HG03342 (cell line): Measurements from ENCODE around the gene BDKRB1.
"Not testable (repeated sequence)": the region's sequence is repeated elsewhere in the genome, so short reads cannot be mapped to it uniquely, and the experiment has no call there.

Source experiments
- ATAC-seq: cut with Tn5 transposase; IDR thresholded peaks from one replicate; pipeline ENCODE4 v1.9.1; 2021; ENCODE audit warnings: mild to moderate bottlenecking, moderate library complexity; ENCODE audit not compliant: unreplicated experiment

BDKRB1 gene

DNA sequence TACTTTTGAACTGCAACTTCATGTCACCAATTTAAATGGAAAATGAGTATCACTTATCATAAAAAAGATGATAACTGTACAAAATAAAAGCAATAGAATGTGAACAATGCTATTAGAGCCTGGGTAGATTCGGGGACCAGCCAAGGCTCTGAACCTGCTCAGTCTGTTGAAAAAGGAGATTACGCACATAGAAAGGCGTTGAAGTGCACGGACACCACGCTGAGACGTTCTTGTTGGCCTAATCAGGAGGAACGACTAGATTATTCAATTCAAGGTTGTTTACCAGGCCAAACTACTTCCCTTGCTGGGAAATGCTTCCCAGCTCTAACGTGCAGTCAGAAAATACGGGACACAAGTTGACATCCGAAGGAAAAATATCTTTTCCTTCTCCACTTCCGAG is 23.5 kb upstream of the BDKRB1 start:
- ATAC-seq = no peak

DNA sequence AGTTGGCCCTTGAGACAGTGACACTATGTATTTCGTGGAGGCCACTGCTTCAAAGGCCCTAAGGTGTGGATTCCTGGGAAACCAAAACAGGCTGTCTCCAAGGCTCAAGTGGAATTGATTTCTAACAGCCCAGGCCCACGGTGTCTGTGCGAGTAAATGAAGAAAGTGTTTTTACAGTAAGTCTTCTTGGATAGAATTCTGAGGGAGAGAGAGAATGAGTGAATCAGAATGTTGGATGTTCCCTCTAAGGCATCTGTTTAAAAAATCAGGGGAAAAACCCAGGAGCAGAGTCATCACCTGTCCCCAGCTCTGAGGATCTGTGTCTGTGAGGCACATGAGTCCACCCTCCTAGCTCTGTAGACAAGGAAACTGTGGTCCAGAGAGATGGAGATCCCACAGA is 22.3 kb upstream of the BDKRB1 start:
- ATAC-seq = no peak

DNA sequence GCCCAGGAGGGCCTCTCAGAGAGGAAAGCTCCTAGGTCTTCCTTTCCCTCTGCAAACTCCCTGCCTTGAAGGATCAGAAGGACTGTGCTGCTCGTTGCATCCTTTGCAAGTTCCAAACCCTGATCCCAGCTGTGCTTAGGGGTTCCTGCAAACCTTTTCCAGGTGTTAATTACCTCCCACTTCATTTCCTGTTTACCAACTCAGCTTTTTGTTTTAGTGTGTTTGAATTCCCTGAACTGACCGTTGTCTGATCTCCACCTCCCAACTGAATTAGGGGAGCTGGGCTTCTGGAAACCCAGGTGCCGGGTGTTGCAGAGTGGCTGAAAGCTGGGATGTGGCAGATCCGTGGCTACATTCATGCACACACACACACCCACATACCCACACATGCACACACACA is 20.6 kb upstream of the BDKRB1 start:
- no peak for ATAC-seq

DNA sequence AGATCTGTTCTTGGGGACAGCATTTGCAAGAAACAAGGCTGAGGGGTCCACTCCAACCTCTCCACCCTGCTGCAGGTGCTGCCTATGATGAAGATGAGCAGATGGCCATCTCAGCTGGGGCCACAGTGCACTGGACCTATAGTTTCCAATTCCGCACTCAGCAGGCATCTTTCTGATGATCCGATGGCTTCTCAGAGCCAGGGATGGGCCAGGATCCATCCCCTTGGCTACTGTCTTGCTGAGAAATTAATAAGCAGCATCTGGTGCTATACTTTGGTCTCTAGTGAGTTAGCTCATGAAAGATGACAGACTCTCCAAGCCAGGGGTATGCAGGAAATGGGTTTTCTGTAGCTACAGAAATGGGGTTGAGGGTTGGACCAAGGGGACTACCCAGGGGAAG is 18.4 kb upstream of the BDKRB1 start:
- ATAC-seq = no peak

DNA sequence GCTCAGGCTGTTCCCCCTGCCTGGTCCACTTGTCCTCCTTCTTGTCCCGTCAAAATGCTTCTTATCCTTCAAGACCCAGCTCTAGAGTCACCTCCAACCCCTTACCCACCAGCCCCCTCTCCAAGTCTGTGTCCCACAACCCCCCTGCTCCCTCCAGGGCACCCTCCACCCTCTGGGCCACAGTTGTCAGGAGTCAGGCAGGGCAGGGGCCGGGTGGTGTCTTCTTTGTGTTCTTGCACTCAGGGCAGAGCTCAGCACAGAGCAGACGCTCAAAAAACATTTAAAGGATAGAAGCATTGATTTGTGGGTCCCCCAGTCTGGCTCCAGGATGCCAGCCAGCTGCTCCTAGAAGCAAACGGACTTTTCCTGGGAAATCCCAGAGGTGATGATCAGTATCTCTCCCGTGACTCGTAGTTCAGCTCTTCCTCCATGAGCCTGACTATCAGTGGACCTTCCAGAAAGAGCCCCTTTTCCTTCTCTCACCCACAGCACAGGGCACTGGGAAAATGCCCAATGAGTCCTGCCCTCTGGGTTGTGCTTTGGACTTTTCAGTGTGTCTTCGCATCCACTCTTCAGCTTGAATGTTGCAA is 17.2 kb upstream of the BDKRB1 start:
- no peak for ATAC-seq

DNA sequence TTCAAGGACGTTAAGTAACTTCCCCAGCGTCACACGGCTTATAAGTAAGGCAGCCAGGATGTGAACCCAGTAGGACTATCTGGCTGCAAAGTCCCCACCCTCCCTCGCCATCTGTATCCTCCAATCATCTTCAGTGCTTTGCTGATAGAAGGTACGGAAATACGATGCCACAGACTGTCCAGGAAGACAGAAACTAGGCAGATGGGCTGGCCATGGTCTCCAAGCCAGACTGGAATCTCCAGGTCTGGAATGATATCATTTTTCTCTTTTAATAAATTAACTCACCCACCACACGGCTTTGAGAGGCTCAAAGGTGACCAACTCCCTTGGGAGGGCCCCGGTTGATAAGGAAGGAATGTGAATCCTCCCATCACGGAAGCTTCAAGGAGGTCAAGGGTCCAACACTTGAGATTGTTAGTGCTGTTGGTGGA is 16.3 kb upstream of the BDKRB1 start:
- ATAC-seq = no peak

DNA sequence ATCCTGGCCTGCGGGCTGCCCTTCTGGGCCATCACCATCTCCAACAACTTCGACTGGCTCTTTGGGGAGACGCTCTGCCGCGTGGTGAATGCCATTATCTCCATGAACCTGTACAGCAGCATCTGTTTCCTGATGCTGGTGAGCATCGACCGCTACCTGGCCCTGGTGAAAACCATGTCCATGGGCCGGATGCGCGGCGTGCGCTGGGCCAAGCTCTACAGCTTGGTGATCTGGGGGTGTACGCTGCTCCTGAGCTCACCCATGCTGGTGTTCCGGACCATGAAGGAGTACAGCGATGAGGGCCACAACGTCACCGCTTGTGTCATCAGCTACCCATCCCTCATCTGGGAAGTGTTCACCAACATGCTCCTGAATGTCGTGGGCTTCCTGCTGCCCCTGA is 15.4 kb upstream of the BDKRB1 start:
- ATAC-seq = no peak

DNA sequence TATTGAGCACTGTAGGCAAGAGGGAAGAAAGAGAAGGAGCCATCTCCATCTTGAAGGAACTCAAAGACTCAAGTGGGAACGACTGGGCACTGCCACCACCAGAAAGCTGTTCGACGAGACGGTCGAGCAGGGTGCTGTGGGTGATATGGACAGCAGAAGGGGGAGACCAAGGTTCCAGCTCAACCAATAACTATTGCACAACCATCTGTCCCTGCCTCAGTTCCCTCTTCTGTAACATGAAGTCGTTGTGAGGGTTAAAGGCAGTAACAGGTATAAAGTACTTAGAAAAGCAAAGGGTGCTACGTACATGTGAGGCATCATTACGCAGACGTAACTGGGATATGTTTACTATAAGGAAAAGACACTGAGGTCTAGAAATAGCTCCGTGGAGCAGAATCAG is 13.9 kb upstream of the BDKRB1 start:
- no peak for ATAC-seq

DNA sequence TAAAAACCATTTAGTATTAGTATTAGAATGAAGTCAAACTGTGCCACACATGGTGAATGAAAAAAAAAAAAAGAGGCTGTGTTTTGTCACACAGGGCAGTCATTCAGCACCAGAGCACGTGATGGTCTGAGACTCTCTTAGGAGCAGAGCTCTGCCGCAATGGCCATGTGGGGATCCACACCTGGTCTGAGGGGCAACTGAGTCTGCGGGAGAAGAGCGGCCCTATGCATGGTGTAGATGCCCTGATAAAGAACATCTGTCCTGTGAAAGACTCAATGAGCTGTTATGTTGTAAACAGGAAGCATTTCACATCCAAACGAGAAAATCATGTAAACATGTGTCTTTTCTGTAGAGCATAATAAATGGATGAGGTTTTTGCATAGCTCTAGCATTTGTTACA is 12.2 kb upstream of the BDKRB1 start:
- no peak for ATAC-seq

DNA sequence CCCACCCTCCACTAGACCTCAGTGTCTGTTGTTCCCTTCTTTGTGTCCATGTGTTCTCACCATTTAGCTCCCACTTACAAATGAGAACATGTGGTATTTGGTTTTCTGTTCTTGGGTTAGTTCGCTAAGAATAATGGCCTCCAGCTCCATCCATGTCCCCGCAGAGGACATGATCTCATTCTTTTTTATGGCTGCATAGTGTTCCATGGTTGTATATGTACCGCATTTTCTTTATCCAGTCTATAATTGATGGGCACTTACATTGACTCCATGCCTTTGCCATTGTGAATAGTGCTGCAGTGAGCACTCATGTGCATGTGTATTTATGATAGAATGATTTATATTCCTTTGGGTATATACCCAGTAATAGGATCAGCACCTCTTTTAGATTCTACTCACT is 10.9 kb upstream of the BDKRB1 start:
- not testable (repeated sequence) for ATAC-seq

DNA sequence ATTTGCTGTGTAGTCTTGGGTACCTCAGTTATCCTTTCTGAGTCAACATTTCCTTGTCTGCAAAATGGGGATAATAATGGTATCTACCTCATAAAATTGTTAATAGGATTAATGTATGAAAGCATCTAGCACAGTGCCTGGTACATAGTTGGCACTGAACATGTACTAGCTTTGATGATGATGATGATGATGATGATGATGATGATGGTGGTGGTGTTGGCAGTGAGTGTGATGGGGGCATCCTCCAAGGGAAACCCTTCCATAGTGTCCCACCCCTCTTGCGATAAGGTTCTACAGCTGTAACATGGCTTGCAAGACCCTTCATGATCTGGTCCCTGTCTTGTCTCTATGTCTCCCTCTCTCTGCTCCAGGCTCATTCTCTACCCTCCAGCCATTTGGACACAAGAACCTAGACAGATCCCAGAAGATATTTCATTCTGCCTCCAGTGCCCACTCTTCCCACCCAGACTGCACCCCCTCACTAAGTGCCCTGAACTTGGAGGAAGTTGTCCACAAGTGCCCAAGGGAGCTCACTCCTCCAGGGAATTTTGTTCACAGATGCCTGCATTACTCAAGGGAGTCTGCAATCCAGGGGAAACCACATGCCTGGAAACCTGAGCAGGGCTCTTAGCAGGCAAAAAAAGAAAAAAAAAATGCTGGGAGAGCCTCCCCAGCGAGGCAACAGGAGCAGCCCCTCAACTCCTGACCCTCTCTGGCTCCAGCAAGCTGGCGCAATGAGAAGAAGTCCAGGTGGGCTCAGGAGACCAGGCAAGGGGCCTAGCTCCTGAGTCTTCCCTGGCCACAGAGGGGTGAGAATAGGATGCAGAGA is 10.1 kb upstream of the BDKRB1 start:
- no peak for ATAC-seq

DNA sequence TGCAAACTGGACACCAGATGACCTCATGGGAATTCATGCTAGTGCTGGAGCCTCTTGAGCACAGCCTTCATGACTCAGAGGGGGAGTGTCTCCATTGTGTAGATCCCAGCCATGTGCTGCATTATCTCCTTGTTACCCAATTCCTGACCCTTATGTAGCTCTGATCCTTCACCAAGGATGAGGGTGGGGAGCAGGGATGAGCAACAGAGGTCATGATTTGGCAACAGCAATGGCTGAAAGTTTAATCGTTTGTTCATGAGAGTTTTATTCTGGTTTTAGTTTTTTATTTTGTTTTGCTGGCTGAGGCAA is 9.5 kb upstream of the BDKRB1 start:
- ATAC-seq = no peak

DNA sequence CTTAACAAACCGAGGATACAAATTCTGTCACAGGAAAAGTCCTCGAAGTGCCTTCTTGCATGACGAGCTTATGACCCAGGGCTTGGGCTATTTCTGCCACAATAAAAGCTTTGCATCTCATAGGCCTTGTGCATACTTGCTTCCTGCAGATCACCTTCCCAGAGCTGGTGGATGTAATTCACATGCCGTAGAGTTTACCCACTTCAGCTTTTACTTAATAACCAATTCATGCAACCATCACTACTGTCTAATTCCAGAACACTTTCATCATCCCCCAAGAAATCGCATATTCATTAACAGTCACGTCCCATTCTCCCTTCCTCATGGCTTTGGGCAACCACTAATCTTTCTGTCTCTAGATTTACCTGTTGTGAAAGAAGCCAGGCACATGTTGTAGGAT is 9.0 kb upstream of the BDKRB1 start:
- no peak for ATAC-seq

DNA sequence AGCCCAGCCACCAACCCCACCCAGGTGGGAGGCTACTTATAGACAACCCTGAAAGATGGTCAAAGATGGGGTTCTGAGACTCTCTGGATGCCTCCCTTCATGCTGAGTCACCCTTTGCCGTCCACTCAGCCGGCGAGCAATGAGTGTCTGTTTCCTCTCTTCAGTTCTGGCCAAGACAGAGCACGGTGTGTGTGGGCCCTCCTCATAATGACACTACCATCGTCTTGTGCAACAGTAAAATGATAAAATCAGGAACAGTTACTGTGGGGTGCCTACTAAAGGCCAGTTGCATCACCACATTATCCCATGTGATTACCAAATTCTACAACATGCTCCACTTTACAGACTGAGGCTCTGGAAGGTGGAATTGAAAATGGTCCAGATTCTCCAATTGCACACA is 7.0 kb upstream of the BDKRB1 start:
- no peak for ATAC-seq

DNA sequence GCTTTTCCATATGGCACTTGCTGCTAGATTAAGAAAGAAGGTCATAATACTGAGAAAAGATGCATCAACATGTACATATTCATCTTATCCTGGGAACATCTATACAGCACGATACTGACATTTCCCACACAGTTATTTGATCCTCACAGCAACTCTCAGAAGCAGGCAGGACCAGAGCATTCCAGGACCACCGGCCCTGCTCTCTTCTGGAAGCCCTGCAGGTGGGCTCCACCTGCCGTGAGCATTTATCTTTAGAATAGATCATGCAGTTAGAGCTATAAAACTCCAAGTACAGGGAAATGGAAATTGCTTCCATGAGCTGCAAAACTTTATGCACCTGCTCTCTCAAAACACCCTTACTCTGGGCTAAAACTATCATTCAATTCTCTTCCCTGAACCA is 5.5 kb upstream of the BDKRB1 start:
- no peak for ATAC-seq

DNA sequence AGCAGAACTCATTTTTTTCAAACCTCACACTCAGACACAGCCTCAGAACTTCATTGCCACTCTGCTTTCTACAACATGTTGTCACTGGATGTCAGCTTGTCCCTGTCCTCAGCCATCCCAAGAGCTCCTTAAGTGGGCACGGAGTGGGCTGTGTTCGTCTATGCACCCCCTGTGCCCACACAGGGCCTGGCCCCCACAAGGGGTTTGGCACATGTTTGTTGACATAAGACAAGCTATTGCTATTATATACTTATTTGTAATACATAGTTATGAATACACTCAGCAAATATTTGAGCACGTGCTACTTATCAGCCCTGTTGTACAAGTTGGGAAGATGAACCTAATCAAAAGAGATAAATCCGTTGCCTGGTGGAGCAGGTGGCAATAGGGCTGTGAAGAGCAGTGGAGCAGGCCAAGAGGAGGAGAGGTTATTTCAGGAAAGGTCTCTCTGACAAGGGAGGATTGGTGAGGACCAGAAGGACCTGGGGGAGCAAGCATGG is 4.3 kb upstream of the BDKRB1 start:
- no peak for ATAC-seq

DNA sequence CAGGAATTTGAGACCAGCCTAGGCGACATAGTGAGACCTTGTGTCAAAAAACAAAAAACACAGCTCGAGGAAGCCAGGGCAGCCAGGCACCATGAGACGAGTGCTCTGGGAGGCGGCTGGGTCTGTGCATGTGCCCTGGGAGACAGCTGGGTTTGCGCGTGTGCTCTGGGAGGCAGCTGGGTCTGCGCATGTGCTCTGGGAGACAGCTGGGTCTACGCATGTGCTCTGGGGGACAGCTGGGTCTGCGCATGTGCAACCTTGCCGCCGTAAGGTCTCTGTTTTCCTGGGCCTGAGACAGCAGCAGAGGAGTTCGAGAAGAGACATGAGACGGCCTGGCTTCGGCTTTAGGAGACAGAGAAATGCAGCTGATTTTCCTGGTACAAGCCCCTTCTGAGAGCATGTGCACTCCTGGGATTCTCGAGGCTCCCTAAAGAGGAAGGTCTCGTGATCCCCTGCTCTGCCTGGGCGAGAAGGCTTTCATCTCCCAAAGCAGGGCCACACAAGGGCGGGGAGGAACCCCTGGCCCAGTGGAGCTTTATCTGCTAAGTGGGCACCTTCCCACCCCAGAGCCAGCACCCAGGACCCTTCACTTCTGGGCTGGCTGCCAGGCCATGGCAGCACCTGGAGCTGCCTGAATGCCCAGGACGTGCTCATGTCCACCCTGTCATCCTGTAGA is 3.5 kb upstream of the BDKRB1 start:
- ATAC-seq = no peak

DNA sequence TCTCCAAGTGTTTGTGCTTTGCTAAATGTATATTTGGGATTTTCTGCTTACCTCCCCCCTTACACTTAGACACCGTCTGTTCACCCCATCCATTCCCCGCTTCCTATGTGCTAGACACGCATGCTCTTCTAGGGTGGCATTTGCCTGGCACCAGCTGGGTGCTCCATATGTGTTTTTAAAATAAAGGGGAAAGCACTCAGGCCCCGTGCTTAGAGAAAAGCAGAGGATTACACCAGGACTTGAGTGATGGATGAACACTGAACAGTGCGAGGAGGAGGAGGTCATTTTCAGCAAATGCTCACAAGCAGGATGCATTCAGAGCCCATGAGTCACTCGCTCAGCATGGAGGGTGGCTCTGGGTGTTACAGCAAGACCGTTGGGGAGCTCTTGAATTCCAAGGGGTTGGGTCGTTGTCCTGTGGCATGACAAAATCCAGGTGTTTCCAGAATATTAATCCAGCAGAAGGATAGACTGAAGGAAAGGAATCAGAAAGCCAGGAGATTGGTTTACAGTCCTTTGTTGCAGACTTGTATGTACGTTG is 2.9 kb upstream of the BDKRB1 start:
- ATAC-seq = no peak

DNA sequence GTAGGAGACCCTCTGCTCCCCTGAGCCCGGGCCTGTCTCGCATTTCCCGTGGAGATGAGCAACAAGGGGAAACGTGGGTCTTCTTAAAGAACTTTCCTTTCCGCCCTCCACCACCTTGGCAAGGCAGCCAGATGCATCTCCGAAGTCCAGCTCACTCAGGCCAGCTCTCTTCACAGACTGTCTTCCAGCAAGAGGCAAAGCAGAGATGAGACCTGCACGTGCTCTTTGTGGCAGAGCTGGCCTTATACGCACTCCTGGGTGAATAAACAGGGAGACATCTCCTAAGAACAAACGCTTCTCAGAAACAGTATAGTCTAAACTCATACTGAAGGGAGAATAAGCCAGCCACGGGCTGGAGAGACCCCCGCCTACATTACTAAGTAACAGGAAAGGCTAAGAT is 1.3 kb upstream of the BDKRB1 start:
- ATAC-seq = no peak

DNA sequence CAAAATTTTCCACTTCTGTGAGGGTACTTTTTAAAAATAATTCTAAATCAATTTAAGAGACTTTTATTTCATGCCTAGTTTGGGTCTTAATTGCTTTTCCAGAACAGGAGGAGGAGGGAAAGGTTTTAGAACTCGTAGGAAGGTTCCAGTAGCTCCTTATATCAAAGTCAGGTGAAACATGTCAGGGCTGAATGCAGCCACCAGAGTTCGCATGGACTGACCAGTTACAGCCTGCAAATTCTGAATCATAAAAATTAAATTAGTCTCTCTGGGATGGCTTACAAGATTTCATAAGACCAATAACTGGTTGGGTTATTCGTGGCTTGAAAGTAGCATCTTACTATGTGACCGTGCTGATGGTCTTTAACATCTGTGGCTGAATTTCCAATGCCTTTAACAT is 397 bp downstream of the BDKRB1 start:
- ATAC-seq = no peak

DNA sequence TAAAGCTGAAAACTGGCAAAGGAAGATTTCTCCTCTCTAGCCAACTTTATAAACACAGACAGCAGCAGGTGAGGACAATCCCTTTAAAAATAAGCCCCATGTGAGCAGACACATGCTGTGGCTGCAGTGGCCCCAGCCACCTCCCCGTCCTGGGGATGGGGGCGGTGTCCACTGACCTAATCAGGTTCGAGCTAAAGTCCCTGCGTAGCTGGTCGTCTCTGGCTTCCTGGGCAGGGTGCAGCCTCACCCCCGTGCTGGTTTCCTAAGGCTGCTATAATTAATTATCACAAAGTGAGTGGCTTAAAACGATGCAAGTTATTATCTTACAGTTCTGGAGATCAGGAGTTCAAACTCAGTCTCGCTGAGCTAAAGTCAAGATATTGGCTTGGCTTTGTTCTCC is 1.0 kb downstream of the BDKRB1 start:
- ATAC-seq = no peak

DNA sequence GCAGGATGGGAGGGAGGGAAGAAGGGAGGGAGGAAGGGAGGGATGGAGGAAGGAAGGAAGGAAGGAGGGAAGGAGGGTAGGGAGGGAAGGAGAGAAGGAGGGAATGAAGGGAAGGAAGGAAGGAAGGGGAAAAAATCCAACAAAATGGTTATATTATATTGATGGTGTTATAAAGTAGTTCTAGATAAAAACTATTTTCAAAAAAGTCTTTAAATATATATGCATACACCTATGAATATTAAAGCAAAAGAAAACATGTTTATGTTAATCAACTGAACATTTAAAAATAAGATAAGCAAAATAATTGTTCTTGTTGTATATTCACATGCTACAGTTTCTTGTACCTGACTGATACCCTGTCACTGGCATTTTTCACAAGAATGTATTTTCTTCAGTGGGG is 1.9 kb downstream of the BDKRB1 start:
- ATAC-seq = no peak
